CD4-positive, alpha-beta T cell (primary cell): ENCODE measurements around the gene DYNLT1. TPM values are rescaled to one million over a fixed set of nuclear protein-coding genes. Genes with fewer than 3 reads are reported as not detected.

Experiments
- ATAC-seq: fragments of 200-7000 bp; cut with Tn5 transposase; one replicate; pipeline ENCODE4 v1.10.0; 2022; ENCODE audit warnings: mild to moderate bottlenecking; ENCODE audit not compliant: poor library complexity
- CTCF ChIA-PET: fragments of 350-600 bp; sonication (Branson Sonifier 250); formaldehyde crosslinking; loops from one replicate; lab custom pipeline; 2021; ENCODE audit warnings: antibody characterized with exemption, inconsistent platforms; lab: Charles Lee
- POLR2A ChIA-PET: fragments of 350-600 bp; sonication (Branson Sonifier 250); formaldehyde crosslinking; loops from one replicate; lab custom pipeline; 2021; ENCODE audit warnings: antibody characterized with exemption, inconsistent platforms; lab: Charles Lee
- DNase-seq, 14 experiments: peaks; one replicate each; pipeline ENCODE4 v3.0.0-alpha.2; 2013 to 2020; ENCODE audit warnings: mixed read lengths in 2 of 14
- H3K27ac ChIP-seq, 2 donors: one replicate each; pipeline versions ENCODE4 v1.5.1 to v1.7.0; 2013; ENCODE audit warnings: low read length in 2 of 2, low read depth in 1 of 2, mild to moderate bottlenecking in 1 of 2
- H3K27me3 ChIP-seq, 2 experiments: 1 replicate in 1 of 2; 2 replicates in 1 of 2; pipeline versions ENCODE4 v1.6.1 to v1.7.0; 2013; ENCODE audit warnings: low read length in 2 of 2, control low read depth in 1 of 2, mild to moderate bottlenecking in 1 of 2, moderate library complexity in 1 of 2; ENCODE audit not compliant: insufficient read depth in 2 of 2, control insufficient read depth in 1 of 2
- H3K36me3 ChIP-seq: one replicate; pipeline ENCODE4 v1.6.1; 2013; ENCODE audit warnings: low read length, control low read depth; ENCODE audit not compliant: insufficient read depth
- H3K4me1 ChIP-seq: one replicate; pipeline ENCODE4 v1.6.1; 2013; ENCODE audit warnings: low read length, control low read depth; ENCODE audit not compliant: insufficient read depth
- H3K4me3 ChIP-seq: one replicate; pipeline ENCODE4 v1.5.1; 2013; ENCODE audit warnings: mild to moderate bottlenecking, low read length, moderate library complexity
- H3K9me3 ChIP-seq, 2 experiments: 1 replicate in 1 of 2; 2 replicates in 1 of 2; pipeline versions ENCODE4 v1.6.1 to v1.7.0; 2013; ENCODE audit warnings: low read length in 2 of 2, mild to moderate bottlenecking in 2 of 2, control low read depth in 1 of 2, moderate library complexity in 1 of 2; ENCODE audit not compliant: control insufficient read depth in 1 of 2, insufficient read depth in 1 of 2
- H3K27ac Mint-ChIP-seq: one replicate; pipeline ENCODE4 v1.8.0; 2020; ENCODE audit warnings: mixed read lengths
- H3K27me3 Mint-ChIP-seq: one replicate; pipeline ENCODE4 v1.8.0; 2021; ENCODE audit warnings: mixed read lengths
- H3K36me3 Mint-ChIP-seq: one replicate; pipeline ENCODE4 v1.8.0; 2021; ENCODE audit warnings: low read depth, mixed read lengths
- H3K4me1 Mint-ChIP-seq: one replicate; pipeline ENCODE4 v1.8.0; 2021; ENCODE audit warnings: low read depth, mixed read lengths
- H3K4me3 Mint-ChIP-seq: one replicate; pipeline ENCODE4 v1.8.0; 2020; ENCODE audit warnings: mild to moderate bottlenecking, mixed read lengths
- H3K9me3 Mint-ChIP-seq: one replicate; pipeline ENCODE4 v1.8.0; 2020; ENCODE audit warnings: mixed read lengths
- CTCF ChIP-seq: fragments of 200-600 bp; IDR thresholded peaks from one replicate; pipeline ENCODE4 v1.8.0; 2022; ENCODE audit warnings: antibody characterized with exemption, mild to moderate bottlenecking
- intact Hi-C, 2 experiments: fragments of 100-400 bp; cut with DNase I in 1 of 2; cut with micrococcal nuclease in 1 of 2; formaldehyde crosslinking; loops; one replicate each; pipeline versions ENCODE4 v1.15.1 to v1.9.0; 2023 to 2025; cut with DNase I, micrococcal nuclease
- total RNA-seq, 174 experiments: library from RNA in 2 of 174; stranded (reverse) in 2 of 174; gene quantifications; one replicate each; pipeline ENCODE4 v1.2.3 and lab custom pipeline; 2021 to 2026

Gene DYNLT1
- total RNA-seq, 2 experiments from 2014 or later: 170 to 182 TPM

DNA sequence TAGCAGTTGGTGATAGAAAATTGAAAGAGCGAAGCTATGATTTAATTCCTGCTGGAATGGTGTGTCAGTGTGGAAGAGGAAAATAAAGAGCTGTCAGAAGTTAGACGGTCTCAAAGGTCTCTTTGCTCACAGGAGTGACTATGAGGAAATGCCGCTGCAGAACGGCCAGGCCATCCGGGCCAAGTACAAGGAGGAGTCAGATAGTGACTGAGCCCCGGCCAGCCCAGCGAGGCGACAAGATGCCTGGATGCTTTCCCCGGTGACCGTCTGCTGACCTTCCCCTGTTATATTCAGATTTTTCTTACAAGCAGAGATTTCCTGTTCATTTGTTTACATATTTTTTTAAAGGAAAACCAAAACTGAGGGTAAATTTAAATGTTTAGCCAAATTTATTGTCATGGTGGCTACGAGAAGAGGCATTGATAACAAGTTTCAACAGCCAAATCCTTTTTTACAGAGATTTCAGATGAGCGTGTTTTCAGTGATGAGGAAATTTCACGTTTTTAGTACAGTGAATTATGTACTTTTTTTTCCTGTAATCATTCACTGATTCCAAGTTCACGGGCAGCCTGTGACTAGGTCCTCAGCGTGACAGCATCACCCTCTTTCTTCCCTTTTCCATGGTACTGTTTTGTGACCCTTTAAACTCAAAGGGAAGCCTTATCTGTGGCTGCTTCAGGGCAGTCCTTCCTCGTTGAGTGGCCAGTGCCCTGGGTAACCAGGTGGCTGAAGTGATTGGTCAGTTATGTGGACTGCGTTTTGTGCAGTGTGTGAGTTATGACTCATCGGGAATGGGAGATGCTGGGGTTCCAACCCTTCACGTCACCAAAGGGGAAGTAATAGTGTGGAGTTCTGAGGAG, 12.6 kb downstream of the DYNLT1 start:
- peak in 2 of 14 experiments; percentile 44 to 52 for DNase-seq
- intact Hi-C loops: loop anchor here in 1 of 2 experiments (5.0 kb wide), 1 partner anchor 70 kb away; the partner anchor contains the start of gene TMEM181
- Mint-ChIP-seq H3K27ac (peak overlapping the region; percentile 79), H3K36me3 (peaks cover 87% of the 10 kb centered on the region), H3K9me3 (no peaks in the 10 kb centered on the region), H3K4me1 (peaks cover 49% of the 10 kb centered on the region), H3K27me3 (no peaks in the 10 kb centered on the region), H3K4me3 (no peak overlapping the region)
- CTCF ChIA-PET: interaction anchor here (1.2 to 5.5 kb wide), 2 partner anchors 59 to 72 kb away, joined by 4 to 21 read pairs; no protein-coding TSS in a partner anchor
- Histone ChIP-seq H3K4me1 (peaks cover 29% of the 10 kb centered on the region), H3K27ac (peak overlapping the region; percentile 15 to 26), H3K9me3 (no peaks in the 10 kb centered on the region), H3K4me3 (no peak overlapping the region), H3K27me3 (no peaks in the 10 kb centered on the region), H3K36me3 (peaks cover 78% of the 10 kb centered on the region)
- no peak for ATAC-seq
- POLR2A ChIA-PET: interaction anchor here (1.0 to 1.6 kb wide), 3 partner anchors 13 to 21 kb away, joined by 3 to 4 read pairs (median 4); partner anchors contain the start of gene DYNLT1
- TF ChIP-seq CTCF: no peak

- no peaks in the 10 kb centered on the region for H3K27me3 ChIP-seq
- Mint-ChIP-seq H3K36me3 (peaks cover 87% of the 10 kb centered on the region), H3K9me3 (no peaks in the 10 kb centered on the region), H3K4me3 (no peak overlapping the region), H3K4me1 (peaks cover 41% of the 10 kb centered on the region), H3K27ac (peak overlapping the region; percentile 79), H3K27me3 (no peaks in the 10 kb centered on the region)
- CTCF ChIA-PET: interaction anchor here (1.6 to 5.5 kb wide), 2 partner anchors 29 to 60 kb away, joined by 5 to 21 read pairs; no protein-coding TSS in a partner anchor
- H3K9me3 ChIP-seq: no peaks in the 10 kb centered on the region
- no peak overlapping the region for H3K4me3 ChIP-seq
- intact Hi-C loops: loop anchor here in 1 of 2 experiments (5.0 kb wide), 1 partner anchor 69 kb away; the partner anchor contains the start of gene TMEM181
- no peak for DNase-seq
- ATAC-seq: no peak
- TF ChIP-seq CTCF: no peak
- H3K36me3 ChIP-seq: peaks cover 77% of the 10 kb centered on the region
- POLR2A ChIA-PET: interaction anchor here (0.6 to 1.3 kb wide), 4 partner anchors 7 to 536 kb away, joined by 3 to 4 read pairs (median 4); partner anchors contain the start of gene DYNLT1
- H3K27ac ChIP-seq: peak overlapping the region; percentile 15 to 26
- peaks cover 22% of the 10 kb centered on the region for H3K4me1 ChIP-seq
Measured at GRCh38 chr6:158630938-158631616, 13.5 kb downstream of the DYNLT1 start.
